SK-N-SH treated with all-trans-retinoic acid at 6 μM for 48 hours (cell line): ENCODE results near the gene RAPGEF5.

Source experiments
- ARNTL ChIP-seq: fragments of 450-650 bp; formaldehyde crosslinking; IDR thresholded peaks from 2 replicates; pipeline ENCODE4 v1.5.0; 2020; ENCODE audit warnings: low read depth, mild to moderate bottlenecking, moderate library complexity, borderline replicate concordance
- BACH2 ChIP-seq: fragments of 250-450 bp; sonication (Bioruptor Pico); IDR thresholded peaks from 2 replicates; pipeline ENCODE4 v1.9.0; 2021; ENCODE audit warnings: mild to moderate bottlenecking, borderline replicate concordance
- CSDC2 ChIP-seq: fragments of 250-450 bp; sonication (Bioruptor Pico); IDR thresholded peaks from 2 replicates; pipeline ENCODE4 v1.5.0; 2020; ENCODE audit warnings: mild to moderate bottlenecking, moderate library complexity
- ESRRG ChIP-seq: fragments of 250-450 bp; sonication (Bioruptor Pico); IDR thresholded peaks from 2 replicates; pipeline ENCODE4 v1.6.1; 2021; ENCODE audit warnings: mild to moderate bottlenecking
- ISL1 ChIP-seq: fragments of 250-450 bp; sonication (Bioruptor Pico); IDR thresholded peaks from 2 replicates; pipeline ENCODE4 v2.1.2; 2022; ENCODE audit warnings: mild to moderate bottlenecking, moderate library complexity
- RARB ChIP-seq: fragments of 250-450 bp; sonication (Bioruptor Pico); IDR thresholded peaks from 2 replicates; pipeline ENCODE4 v1.8.0; 2021; ENCODE audit warnings: mild to moderate bottlenecking, moderate library complexity
- TSHZ2 ChIP-seq: fragments of 250-450 bp; sonication (Bioruptor Pico); IDR thresholded peaks from 2 replicates; pipeline ENCODE4 v1.5.0; 2020; ENCODE audit warnings: mild to moderate bottlenecking, moderate library complexity
- ZC3H10 ChIP-seq: fragments of 250-450 bp; sonication (Bioruptor Pico); IDR thresholded peaks from 2 replicates; pipeline ENCODE4 v1.5.1; 2021; ENCODE audit warnings: mild to moderate bottlenecking, moderate library complexity
- ZFP3 ChIP-seq: fragments of 250-450 bp; sonication (Bioruptor Pico); IDR thresholded peaks from 2 replicates; pipeline ENCODE4 v1.5.0; 2020; ENCODE audit warnings: mild to moderate bottlenecking, moderate library complexity
- ZFP30 ChIP-seq: fragments of 450-650 bp; formaldehyde crosslinking; IDR thresholded peaks from 2 replicates; pipeline ENCODE4 v1.5.0; 2022; ENCODE audit warnings: mild to moderate bottlenecking, moderate library complexity
- ZNF565 ChIP-seq: fragments of 450-650 bp; formaldehyde crosslinking; conservative IDR thresholded peaks from 2 replicates; pipeline ENCODE4 v1.5.0; 2020; ENCODE audit warnings: low read depth, mild to moderate bottlenecking, moderate library complexity
- ZNF70 ChIP-seq: fragments of 450-650 bp; formaldehyde crosslinking; IDR thresholded peaks from 2 replicates; pipeline ENCODE4 v1.5.0; 2020; ENCODE audit warnings: mild to moderate bottlenecking, moderate library complexity
- TF ChIP-seq, protein P1 (sequence below): fragments of 250-450 bp; sonication (Bioruptor Pico); IDR thresholded peaks from 2 replicates; pipeline ENCODE4 v1.8.0; 2020; ENCODE audit warnings: mild to moderate bottlenecking, moderate library complexity, borderline replicate concordance
- TF ChIP-seq, protein P2 (sequence below): fragments of 250-450 bp; sonication (Bioruptor Pico); IDR thresholded peaks from 2 replicates; pipeline ENCODE4 v1.5.1; 2020; ENCODE audit warnings: low read depth, mild to moderate bottlenecking, moderate library complexity

DNA sequence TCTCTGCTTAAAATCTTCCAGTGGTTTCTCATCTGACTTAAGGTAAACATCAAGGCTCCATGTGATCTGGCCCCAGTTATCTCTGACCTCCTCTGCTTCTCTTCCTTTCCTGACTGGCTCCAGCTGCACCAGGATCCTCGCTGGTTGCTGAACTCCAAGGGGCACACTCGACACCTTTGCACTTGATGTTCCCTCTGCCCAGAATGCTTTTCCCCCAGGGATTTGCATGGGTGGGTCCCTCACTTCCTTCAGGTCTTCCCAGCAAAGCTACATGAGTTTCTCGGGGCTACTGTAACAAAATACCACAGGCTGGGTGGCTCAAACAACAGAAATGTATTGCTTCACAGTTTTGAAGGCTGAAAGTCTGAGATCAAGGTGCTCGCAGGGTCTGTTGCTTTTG is 245.3 kb downstream of the RAPGEF5 start:
- no peak for TF ChIP-seq RARB (CRISPR knock-in tag)
- no peak for TF ChIP-seq TSHZ2 (CRISPR knock-in tag)
- no peak for TF ChIP-seq ZNF565
- TF ChIP-seq ZFP3 (CRISPR knock-in tag), result no peak
- TF ChIP-seq ZC3H10 (CRISPR knock-in tag), result no peak
- TF ChIP-seq, protein P1, sequence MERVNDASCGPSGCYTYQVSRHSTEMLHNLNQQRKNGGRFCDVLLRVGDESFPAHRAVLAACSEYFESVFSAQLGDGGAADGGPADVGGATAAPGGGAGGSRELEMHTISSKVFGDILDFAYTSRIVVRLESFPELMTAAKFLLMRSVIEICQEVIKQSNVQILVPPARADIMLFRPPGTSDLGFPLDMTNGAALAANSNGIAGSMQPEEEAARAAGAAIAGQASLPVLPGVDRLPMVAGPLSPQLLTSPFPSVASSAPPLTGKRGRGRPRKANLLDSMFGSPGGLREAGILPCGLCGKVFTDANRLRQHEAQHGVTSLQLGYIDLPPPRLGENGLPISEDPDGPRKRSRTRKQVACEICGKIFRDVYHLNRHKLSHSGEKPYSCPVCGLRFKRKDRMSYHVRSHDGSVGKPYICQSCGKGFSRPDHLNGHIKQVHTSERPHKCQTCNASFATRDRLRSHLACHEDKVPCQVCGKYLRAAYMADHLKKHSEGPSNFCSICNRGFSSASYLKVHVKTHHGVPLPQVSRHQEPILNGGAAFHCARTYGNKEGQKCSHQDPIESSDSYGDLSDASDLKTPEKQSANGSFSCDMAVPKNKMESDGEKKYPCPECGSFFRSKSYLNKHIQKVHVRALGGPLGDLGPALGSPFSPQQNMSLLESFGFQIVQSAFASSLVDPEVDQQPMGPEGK (CRISPR knock-in tag), result no peak
- TF ChIP-seq ESRRG (CRISPR knock-in tag), result no peak
- TF ChIP-seq ISL1 (CRISPR knock-in tag), result no peak
- TF ChIP-seq ZNF70 (CRISPR knock-in tag), result no peak
- TF ChIP-seq, protein P2, sequence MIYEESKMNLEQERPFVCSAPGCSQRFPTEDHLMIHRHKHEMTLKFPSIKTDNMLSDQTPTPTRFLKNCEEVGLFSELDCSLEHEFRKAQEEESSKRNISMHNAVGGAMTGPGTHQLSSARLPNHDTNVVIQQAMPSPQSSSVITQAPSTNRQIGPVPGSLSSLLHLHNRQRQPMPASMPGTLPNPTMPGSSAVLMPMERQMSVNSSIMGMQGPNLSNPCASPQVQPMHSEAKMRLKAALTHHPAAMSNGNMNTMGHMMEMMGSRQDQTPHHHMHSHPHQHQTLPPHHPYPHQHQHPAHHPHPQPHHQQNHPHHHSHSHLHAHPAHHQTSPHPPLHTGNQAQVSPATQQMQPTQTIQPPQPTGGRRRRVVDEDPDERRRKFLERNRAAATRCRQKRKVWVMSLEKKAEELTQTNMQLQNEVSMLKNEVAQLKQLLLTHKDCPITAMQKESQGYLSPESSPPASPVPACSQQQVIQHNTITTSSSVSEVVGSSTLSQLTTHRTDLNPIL (CRISPR knock-in tag), result no peak
- TF ChIP-seq CSDC2 (CRISPR knock-in tag), result no peak
- TF ChIP-seq BACH2 (CRISPR knock-in tag), result no peak
- TF ChIP-seq ARNTL (CRISPR knock-in tag), result no peak
- no peak for TF ChIP-seq ZFP30 (CRISPR knock-in tag)
